ENCODE measurements around the gene ZNF335.

The ZNF335 gene

GRCh38 chr20:45987108-45987780 is 15.2 kb upstream of the ZNF335 start:
- Histone ChIP-seq H4K20me1 (ENCODE audit: insufficient read depth, low read length) (no peaks in the 10 kb centered on the region), H2AFZ (ENCODE audit: low read length) (no peak overlapping the region), H3K4me3 (ENCODE audit: low read depth, low read length, poor library complexity, severe bottlenecking) (no peak overlapping the region), H3K36me3 (ENCODE audit: insufficient read depth, low read length) (no peaks in the 10 kb centered on the region), H3K4me2 (ENCODE audit: low read length) (no peak overlapping the region), H3K9me3 (ENCODE audit: low read length) (no peaks in the 10 kb centered on the region), H3K9ac (ENCODE audit: low read length) (no peak overlapping the region), H3K9me2 (ENCODE audit: low read depth, low read length) (no peaks in the 10 kb centered on the region), H3K27me3 (ENCODE audit: insufficient read depth, low read length) (no peaks in the 10 kb centered on the region), H3K79me2 (ENCODE audit: insufficient read depth, low read length) (no peaks in the 10 kb centered on the region), H3K27ac (ENCODE audit: low read depth, low read length, poor library complexity, severe bottlenecking) (no peak overlapping the region), H3F3A (ENCODE audit: insufficient read depth, low read length) (no peaks in the 10 kb centered on the region), H3K4me1 (ENCODE audit: insufficient read depth, low read length, severe bottlenecking) (no peaks in the 10 kb centered on the region)
- TF ChIP-seq EZH2 (IDR thresholded peaks at IDR 0.05; ENCODE audit: borderline replicate concordance, low read length) (no peak), CTCF (IDR thresholded peaks at IDR 0.05; ENCODE audit: low read length) (peak; percentile 82)

- Histone ChIP-seq H3K9me3 (ENCODE audit: low read length) (no peaks in the 10 kb centered on the region), H3K4me2 (ENCODE audit: low read length) (no peak overlapping the region), H4K20me1 (ENCODE audit: insufficient read depth, low read length) (no peaks in the 10 kb centered on the region), H3K27ac (ENCODE audit: low read depth, low read length, poor library complexity, severe bottlenecking) (no peak overlapping the region), H3K9ac (ENCODE audit: low read length) (no peak overlapping the region), H2AFZ (ENCODE audit: low read length) (no peak overlapping the region), H3K9me2 (ENCODE audit: low read depth, low read length) (no peaks in the 10 kb centered on the region), H3K79me2 (ENCODE audit: insufficient read depth, low read length) (no peaks in the 10 kb centered on the region), H3K27me3 (ENCODE audit: insufficient read depth, low read length) (no peaks in the 10 kb centered on the region), H3F3A (ENCODE audit: insufficient read depth, low read length) (no peaks in the 10 kb centered on the region), H3K4me1 (ENCODE audit: insufficient read depth, low read length, severe bottlenecking) (no peaks in the 10 kb centered on the region), H3K4me3 (ENCODE audit: low read depth, low read length, poor library complexity, severe bottlenecking) (no peak overlapping the region), H3K36me3 (ENCODE audit: insufficient read depth, low read length) (no peaks in the 10 kb centered on the region)
- no peak for TF ChIP-seq EZH2 (IDR thresholded peaks at IDR 0.05; ENCODE audit: borderline replicate concordance, low read length)
- no peak for TF ChIP-seq CTCF (IDR thresholded peaks at IDR 0.05; ENCODE audit: low read length)
These were observed 13.6 kb upstream of the ZNF335 start for GRCh38 chr20:45985573-45985972.

- no peaks in the 10 kb centered on the region for H3K79me2 ChIP-seq (ENCODE audit: insufficient read depth, low read length)
- H3F3A ChIP-seq (ENCODE audit: insufficient read depth, low read length): no peaks in the 10 kb centered on the region
- no peak overlapping the region for H3K4me3 ChIP-seq (ENCODE audit: low read depth, low read length, poor library complexity, severe bottlenecking)
- no peaks in the 10 kb centered on the region for H3K36me3 ChIP-seq (ENCODE audit: insufficient read depth, low read length)
- no peaks in the 10 kb centered on the region for H3K27me3 ChIP-seq (ENCODE audit: insufficient read depth, low read length)
- no peak overlapping the region for H2AFZ ChIP-seq (ENCODE audit: low read length)
- no peaks in the 10 kb centered on the region for H3K4me1 ChIP-seq (ENCODE audit: insufficient read depth, low read length, severe bottlenecking)
- H3K9me3 ChIP-seq (ENCODE audit: low read length): no peaks in the 10 kb centered on the region
- no peak overlapping the region for H3K4me2 ChIP-seq (ENCODE audit: low read length)
- TF ChIP-seq EZH2 (IDR thresholded peaks at IDR 0.05; ENCODE audit: borderline replicate concordance, low read length) (no peak), CTCF (IDR thresholded peaks at IDR 0.05; ENCODE audit: low read length) (no peak)
- H4K20me1 ChIP-seq (ENCODE audit: insufficient read depth, low read length): no peaks in the 10 kb centered on the region
- no peaks in the 10 kb centered on the region for H3K9me2 ChIP-seq (ENCODE audit: low read depth, low read length)
- H3K9ac ChIP-seq (ENCODE audit: low read length): no peak overlapping the region
- H3K27ac ChIP-seq (ENCODE audit: low read depth, low read length, poor library complexity, severe bottlenecking): no peak overlapping the region
These were observed 11.3 kb upstream of the ZNF335 start for GRCh38 chr20:45983279-45983743.

Data from OCI-LY1 (cell line).